Stomach (tissue), 9 donors: Measurements from ENCODE around the gene GABRA5. TPM values are rescaled to one million over a fixed set of nuclear protein-coding genes. Genes with fewer than 3 reads are reported as not detected.

ENCODE experiments used
- DNase-seq, 2 donors: peaks; one replicate each; pipeline versions ENCODE4 v3.0.0 to v3.0.0-alpha.2; 2013 to 2019
- H3K27ac ChIP-seq, 5 donors: fragments of 200-600 bp in 4 of 5; sonication (generic) in 4 of 5; one replicate each; pipeline ENCODE4 v1.5.1; 2013 to 2019; ENCODE audit warnings: mild to moderate bottlenecking in 1 of 5, moderate library complexity in 1 of 5
- H3K27me3 ChIP-seq, 3 donors: fragments of 200-600 bp; sonication (generic); one replicate each; pipeline ENCODE4 v1.5.1; 2017 to 2019; ENCODE audit warnings: mixed run types in 1 of 3
- H3K36me3 ChIP-seq, 4 donors: fragments of 200-600 bp; sonication (generic); 1 replicate in 3 of 4; 2 replicates in 1 of 4; pipeline ENCODE4 v1.5.1; 2016 to 2019
- H3K4me1 ChIP-seq, 4 donors: fragments of 200-600 bp; sonication (generic); one replicate each; pipeline ENCODE4 v1.5.1; 2016 to 2019
- H3K4me3 ChIP-seq, 4 donors: fragments of 200-600 bp; sonication (generic) in 3 of 4; one replicate each; pipeline ENCODE4 v1.5.1; 2016 to 2019; ENCODE audit warnings: mild to moderate bottlenecking in 1 of 4
- H3K9me3 ChIP-seq, 4 donors: fragments of 200-600 bp; sonication (generic); one replicate each; pipeline ENCODE4 v1.5.1; 2016 to 2019
- CTCF ChIP-seq, 7 experiments: fragments of 450-650 bp in 4 of 7; fragments of 200-600 bp in 3 of 7; sonication (generic) in 3 of 7; IDR thresholded peaks; one replicate each; pipeline ENCODE4 v1.5.1; 2016 to 2019; ENCODE audit warnings: antibody characterized with exemption in 7 of 7, control low read depth in 2 of 7, mild to moderate bottlenecking in 1 of 7
- EP300 ChIP-seq: sonication (generic); formaldehyde crosslinking; IDR thresholded peaks from one replicate; pipeline ENCODE4 v1.6.1; 2017; ENCODE audit warnings: antibody characterized with exemption
- POLR2A ChIP-seq, 4 donors: fragments of 450-650 bp; IDR thresholded peaks; one replicate each; pipeline ENCODE4 v1.6.1; 2016; ENCODE audit warnings: antibody characterized with exemption in 4 of 4, control low read depth in 2 of 4, mild to moderate bottlenecking in 1 of 4, moderate library complexity in 1 of 4
- POLR2AphosphoS5 ChIP-seq, 3 donors: sonication (generic); formaldehyde crosslinking; IDR thresholded peaks; one replicate each; pipeline ENCODE4 v1.6.1; 2016; ENCODE audit warnings: antibody characterized with exemption in 3 of 3
- WGBS, 5 donors: extraction: QIAGEN DNeasy Blood & Tissue Kit in 3 of 5; methylation state at CpG; one replicate each; pipeline versions ENCODE4 v1.1.5 to v1.1.7; 2013 to 2018; 5-methylcytosine and 5-hydroxymethylcytosine counted together
- intact Hi-C: fragments of 100-400 bp; cut with DNase I; formaldehyde crosslinking; loops from one replicate; pipeline ENCODE4 v1.15.1; 2023; ENCODE audit warnings: low total_unique reads
- polyA plus RNA-seq, 3 donors: library from polyadenylated mRNA; stranded (reverse); fragments of 200-250 nt; gene quantifications; one replicate each; pipeline ENCODE4 v1.2.3, GENCODE V29; 2013
- total RNA-seq, 5 donors: library from RNA; depleted of rRNA; stranded (reverse); fragments of >200 nt; gene quantifications; one replicate each; pipeline versions ENCODE4 v1.1.0 to v1.2.3, GENCODE V29; 2014 to 2016
- donor health status: healthy with polysubstance abuse.
- donor health status: Bipolar disorder and iron deficiency.
- donor health status: healthy.

The GABRA5 gene
- total and polyA plus RNA-seq, 8 donors = 0.75 to 2.2 TPM; not detected in 6

- H3K4me1 ChIP-seq = no peaks in the 10 kb centered on the region
- no peaks in the 10 kb centered on the region for H3K36me3 ChIP-seq
- DNase-seq = no peak
- WGBS, 5 donors = 65 to 84% (median 71%) methylated on average over 4 of the region's 4 CpGs
- peaks cover 0 to 8% (median 0%) of the 10 kb centered on the region in 4 donors for H3K9me3 ChIP-seq
- H3K27me3 ChIP-seq = no peaks in the 10 kb centered on the region
- TF ChIP-seq POLR2AphosphoS5 (IDR thresholded peaks at IDR 0.05) = no peak
- no peak for TF ChIP-seq POLR2A (IDR thresholded peaks at IDR 0.05)
- no peak for TF ChIP-seq CTCF (IDR thresholded peaks at IDR 0.05)
- no peak for TF ChIP-seq EP300
- no peak overlapping the region for H3K4me3 ChIP-seq
- H3K27ac ChIP-seq = no peak overlapping the region
- intact Hi-C loops = no loop called here
These were observed 114.6 kb downstream of the GABRA5 start for GRCh38 chr15:26981492-26981891.

- Histone ChIP-seq H3K4me3 (no peak overlapping the region), H3K27me3 (no peaks in the 10 kb centered on the region), H3K36me3 (no peaks in the 10 kb centered on the region), H3K9me3 (peaks cover 0 to 8% (median 0%) of the 10 kb centered on the region in 4 donors), H3K27ac (no peak overlapping the region), H3K4me1 (no peaks in the 10 kb centered on the region)
- 68 to 86% (median 77%) methylated on average over 8 of the region's 8 CpGs for WGBS, 5 donors
- TF ChIP-seq CTCF (IDR thresholded peaks at IDR 0.05) (no peak), POLR2AphosphoS5 (IDR thresholded peaks at IDR 0.05) (no peak), POLR2A (IDR thresholded peaks at IDR 0.05) (no peak), EP300 (no peak)
- intact Hi-C loops = no loop called here
- DNase-seq = no peak
These were observed 117.0 kb downstream of the GABRA5 start for GRCh38 chr15:26983822-26984221.

- Histone ChIP-seq H3K36me3 (no peaks in the 10 kb centered on the region), H3K27me3 (no peaks in the 10 kb centered on the region), H3K9me3 (peaks cover 0 to 8% (median 0%) of the 10 kb centered on the region in 4 donors), H3K4me3 (no peak overlapping the region), H3K4me1 (no peaks in the 10 kb centered on the region), H3K27ac (no peak overlapping the region)
- no peak for DNase-seq
- no peak for TF ChIP-seq EP300
- no peak for TF ChIP-seq POLR2A (IDR thresholded peaks at IDR 0.05)
- no peak for TF ChIP-seq POLR2AphosphoS5 (IDR thresholded peaks at IDR 0.05)
- TF ChIP-seq CTCF (IDR thresholded peaks at IDR 0.05) = no peak
- intact Hi-C loops = no loop called here
- 86 to 94% (median 90%) methylated on average over 4 of the region's 4 CpGs for WGBS, 5 donors
These were observed 118.2 kb downstream of the GABRA5 start for GRCh38 chr15:26985050-26985449.

GRCh38 chr15:26996250-26996649, 129.4 kb downstream of the GABRA5 start:
- TF ChIP-seq POLR2AphosphoS5 (IDR thresholded peaks at IDR 0.05) (no peak), EP300 (no peak), POLR2A (IDR thresholded peaks at IDR 0.05) (no peak), CTCF (IDR thresholded peaks at IDR 0.05) (no peak)
- Histone ChIP-seq H3K27ac (no peak overlapping the region), H3K9me3 (peaks cover 0 to 31% (median 18%) of the 10 kb centered on the region in 4 donors), H3K4me3 (no peak overlapping the region), H3K27me3 (no peaks in the 10 kb centered on the region), H3K4me1 (no peaks in the 10 kb centered on the region), H3K36me3 (no peaks in the 10 kb centered on the region)
- WGBS, 5 donors = 91 to 96% (median 93%) methylated on average over 2 of the region's 2 CpGs
- intact Hi-C loops = no loop called here
- DNase-seq = no peak

Other genes starting within 250 kb of the GABRA5 start
- 10 to 100 TPM in 2 of 5 donors, 1 to 10 TPM in 1, not detected in 2; 9.4 to 14.6 (median 12.1) TPM for gene GABRB3, start 94.0 kb upstream of the GABRA5 start, total RNA-seq
- 1 to 10 TPM; 1.5 to 2.9 (median 1.7) TPM for gene GABRB3, start 94.0 kb upstream of the GABRA5 start, polyA plus RNA-seq
- under 1 TPM in 1 of 5 donors, not detected in 4; 0.37 TPM for gene GABRG3, start 104.1 kb downstream of the GABRA5 start, total RNA-seq
- gene GABRG3, start 104.1 kb downstream of the GABRA5 start, polyA plus RNA-seq = 1 to 10 TPM in 1 of 3 donors, not detected in 2; 1.5 TPM